HG03460 (cell line): ENCODE data around the gene CEP85.
"Not testable (repeated sequence)": the region's sequence is repeated elsewhere in the genome, so short reads cannot be mapped to it uniquely, and the experiment has no call there.

Experiments
- ATAC-seq: cut with Tn5 transposase; IDR thresholded peaks from one replicate; pipeline ENCODE4 v1.9.1; 2021; ENCODE audit not compliant: unreplicated experiment

CEP85 gene

DNA sequence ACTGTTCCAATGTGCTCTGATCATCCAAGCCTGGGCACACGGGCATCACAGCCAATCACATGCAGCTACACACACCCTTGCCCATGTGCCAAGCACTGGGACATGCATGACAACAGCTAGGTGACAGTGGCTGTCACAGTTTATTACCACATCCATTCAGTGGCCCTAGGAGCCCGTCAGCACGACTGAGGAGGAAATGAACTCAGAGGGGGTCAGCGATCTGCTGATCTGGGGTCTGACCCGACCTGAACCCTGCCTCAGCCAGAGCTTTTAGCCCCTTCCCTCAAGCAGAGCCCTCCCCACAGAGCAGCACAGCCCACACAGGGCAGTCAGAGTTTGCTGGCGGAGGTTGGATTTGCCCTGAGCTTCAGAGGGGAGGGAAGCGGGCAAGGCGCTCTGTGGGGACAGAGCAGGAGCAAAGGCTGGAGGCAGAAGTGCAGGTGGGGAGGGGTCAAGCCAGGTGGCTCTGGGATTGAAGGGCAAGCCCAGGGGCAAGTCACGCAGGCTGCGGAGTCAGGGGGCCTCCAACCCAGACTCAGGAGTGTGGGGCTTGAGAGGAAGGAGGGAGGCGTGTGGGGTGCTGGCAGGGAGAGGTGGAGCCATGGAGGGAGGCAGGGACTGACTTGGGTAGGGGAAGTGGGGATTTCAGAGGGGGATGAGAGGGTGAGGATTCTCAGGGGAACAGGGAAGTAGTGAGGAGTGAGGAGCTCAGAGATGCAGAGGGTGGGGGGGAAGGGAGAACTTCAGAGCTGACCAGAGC is 56.3 kb downstream of the CEP85 start:
- ATAC-seq: no peak

DNA sequence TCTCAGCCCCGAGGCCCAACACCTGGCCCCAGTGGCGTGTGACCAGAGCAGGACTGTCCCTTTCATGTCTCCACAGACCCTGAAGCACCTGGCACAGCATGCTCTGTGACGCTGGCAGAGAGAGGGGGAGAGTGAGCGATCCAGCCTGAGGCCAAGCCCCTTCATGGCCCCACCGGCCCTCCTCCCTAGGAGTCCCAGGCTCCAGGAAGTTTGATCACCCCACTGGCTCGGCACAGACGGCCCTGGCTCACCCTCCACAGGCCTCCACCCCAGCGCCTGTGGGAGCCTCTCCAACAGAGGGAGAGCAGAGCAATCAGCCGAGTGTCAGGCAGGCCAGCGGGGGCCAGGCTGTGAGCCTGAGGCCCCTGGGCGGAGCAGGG is 56.9 kb downstream of the CEP85 start:
- ATAC-seq: no peak

DNA sequence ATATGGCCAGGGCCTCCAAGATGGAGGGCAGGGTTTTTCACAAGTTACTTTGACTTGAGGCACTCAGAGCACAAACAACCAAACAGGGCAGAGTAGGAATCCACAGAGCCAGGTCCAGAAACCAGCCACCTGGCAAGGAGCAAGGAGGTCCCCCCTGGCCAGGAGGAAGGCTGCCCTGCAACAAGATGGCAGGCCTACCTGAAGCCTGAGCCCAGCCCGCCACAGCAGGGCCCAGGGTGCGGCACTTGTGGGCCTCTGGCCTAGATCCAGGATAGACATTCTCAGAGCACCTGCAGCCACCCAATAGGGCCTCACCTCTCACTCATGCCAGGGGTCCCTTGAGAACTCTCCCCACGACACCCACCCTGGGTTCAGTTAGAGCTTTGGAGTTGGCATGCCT is 57.4 kb downstream of the CEP85 start:
- ATAC-seq: no peak

DNA sequence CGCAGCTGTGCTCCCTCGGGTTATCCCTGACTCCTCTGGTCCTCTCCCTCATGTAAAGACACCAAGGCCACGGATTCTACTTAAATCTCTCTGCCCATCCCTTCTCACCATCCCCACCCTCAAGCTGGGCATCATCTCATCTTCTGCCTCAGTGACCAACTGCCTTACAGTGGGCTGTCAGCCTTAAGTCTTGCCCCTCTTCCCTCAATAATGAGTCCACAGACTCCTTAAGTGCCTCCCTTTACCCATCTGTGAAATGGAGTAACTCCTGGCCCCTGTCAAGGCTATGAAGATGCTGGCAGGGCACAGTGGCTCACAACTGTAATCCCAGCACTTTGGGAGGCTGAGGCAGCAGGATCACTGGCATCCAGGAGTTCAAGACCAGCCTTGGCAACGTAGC is 57.9 kb downstream of the CEP85 start:
- ATAC-seq: no peak

DNA sequence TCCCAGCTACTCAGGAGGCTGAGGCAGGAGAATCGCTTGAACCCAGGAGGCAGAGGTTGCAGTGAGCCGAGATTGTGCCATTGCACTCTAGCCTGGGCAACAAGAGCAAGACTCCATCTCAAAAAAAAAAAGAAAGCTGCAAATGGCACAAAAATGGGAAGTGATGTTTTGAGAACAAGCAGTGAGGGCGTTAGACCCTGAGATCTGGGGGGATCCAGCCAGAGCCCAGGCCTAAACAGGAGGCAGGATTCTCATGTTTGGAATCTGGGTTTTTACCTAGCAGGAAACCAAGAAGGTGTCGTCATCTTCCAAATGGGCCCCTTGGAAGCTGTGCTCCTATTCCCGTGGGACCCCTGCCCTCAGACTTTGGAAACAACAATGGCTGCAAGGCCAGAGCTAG is 58.7 kb downstream of the CEP85 start:
- not testable (repeated sequence) for ATAC-seq

DNA sequence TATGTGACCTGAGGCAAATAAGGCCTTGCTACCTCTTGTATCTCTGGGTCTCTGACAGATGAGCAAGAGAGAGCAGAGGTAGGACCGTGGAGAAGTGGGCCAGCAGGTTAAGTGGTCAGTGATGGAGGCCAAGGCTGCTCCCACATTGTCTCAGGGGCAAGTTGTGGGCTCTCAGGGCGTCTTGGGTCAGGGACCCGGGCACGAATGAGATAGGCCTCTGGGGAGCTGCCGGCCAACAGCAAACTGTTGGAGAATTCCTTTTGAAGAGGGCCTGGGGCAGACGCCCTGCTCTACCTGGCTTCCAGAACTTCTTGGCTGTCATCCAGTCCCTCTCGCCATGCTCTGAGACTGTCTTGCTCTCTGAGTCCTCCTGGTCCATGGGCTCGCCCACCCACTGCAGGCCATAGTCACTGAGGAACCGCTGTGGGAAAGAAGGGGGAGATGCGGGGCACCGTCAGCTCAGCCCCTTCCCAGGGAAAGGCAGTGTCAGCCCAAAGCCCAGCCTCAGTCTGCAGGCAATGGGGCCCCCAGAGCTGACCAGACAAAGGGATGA is 60.0 kb downstream of the CEP85 start:
- ATAC-seq: no peak

DNA sequence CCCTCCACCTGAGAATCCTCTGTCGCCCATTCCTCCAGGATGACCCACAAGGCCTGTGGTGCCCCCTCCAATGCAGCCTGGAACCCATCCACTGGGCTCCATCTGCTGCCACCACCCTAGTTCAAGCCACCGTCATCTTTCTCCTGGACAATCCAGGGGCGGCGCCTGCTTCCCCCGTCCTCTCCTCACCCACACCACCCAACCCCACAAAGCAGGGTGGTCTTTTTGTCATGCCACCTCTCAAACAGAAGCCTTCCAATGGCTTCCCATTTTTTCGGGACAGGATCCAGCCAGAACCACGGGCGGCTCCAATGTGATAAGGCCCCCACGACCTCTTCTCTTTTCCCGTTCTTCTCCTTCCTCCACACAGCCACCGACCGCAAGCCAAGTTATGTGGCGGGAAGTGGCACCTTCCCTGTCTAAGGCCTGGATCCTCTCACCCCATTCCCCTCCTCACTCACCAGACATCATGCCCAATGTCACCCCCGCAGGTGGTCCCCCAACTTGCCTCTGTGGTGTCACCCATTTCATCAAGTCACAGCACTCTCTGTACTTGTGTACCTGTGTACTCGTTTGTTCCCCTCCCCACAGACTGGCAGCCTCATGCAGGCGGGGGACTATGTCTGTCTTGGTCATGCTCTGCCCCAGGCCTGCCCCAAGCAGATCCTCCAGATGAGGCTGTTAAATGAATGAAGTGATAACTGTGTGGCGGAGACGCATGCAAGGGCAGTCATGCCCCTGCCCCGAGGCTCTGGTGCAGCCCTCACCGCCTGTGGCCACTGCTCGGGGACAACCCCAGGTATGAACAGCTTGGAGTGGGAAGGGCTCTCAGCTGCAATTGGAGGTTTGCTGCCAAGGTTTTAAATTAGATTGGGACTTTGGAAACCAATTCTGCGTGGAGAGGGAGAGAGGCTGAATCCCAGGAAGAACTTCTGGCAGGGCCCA is 61.5 kb downstream of the CEP85 start:
- no peak for ATAC-seq

DNA sequence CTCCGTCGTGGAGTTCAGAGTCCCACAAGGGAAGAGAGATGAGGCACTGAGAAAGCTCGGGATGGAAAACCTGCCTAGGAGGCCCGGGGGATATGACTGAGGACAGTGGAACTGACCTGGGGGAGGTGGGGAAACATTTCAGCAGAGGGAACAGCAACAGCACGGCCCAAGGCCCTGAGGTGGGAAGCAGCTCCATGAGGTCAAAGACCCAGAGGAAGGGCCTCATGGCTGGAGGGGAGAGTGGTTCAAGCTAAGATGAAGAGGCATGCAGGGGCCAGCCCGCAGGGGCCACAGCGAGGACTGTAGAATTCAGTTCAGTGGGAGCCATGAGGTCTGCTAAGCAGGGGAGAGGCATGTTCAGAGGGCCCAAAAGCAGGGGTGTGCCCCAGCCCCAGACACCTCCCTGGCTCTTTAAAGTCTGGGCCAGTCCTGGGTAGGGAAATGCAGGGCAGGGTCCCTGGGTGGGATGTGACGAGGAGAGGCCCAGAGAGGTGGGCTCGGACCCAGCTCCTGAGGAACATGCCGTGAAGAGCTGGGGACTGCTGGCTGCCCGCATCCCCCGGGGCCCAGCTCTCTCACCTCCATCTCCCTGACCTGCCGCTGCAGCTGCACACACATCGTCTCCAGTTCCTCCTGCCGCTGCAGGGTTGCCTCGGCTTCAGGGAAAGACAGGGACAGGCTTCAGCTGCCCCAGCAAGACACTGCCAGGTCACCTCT is 62.5 kb downstream of the CEP85 start:
- ATAC-seq: no peak

DNA sequence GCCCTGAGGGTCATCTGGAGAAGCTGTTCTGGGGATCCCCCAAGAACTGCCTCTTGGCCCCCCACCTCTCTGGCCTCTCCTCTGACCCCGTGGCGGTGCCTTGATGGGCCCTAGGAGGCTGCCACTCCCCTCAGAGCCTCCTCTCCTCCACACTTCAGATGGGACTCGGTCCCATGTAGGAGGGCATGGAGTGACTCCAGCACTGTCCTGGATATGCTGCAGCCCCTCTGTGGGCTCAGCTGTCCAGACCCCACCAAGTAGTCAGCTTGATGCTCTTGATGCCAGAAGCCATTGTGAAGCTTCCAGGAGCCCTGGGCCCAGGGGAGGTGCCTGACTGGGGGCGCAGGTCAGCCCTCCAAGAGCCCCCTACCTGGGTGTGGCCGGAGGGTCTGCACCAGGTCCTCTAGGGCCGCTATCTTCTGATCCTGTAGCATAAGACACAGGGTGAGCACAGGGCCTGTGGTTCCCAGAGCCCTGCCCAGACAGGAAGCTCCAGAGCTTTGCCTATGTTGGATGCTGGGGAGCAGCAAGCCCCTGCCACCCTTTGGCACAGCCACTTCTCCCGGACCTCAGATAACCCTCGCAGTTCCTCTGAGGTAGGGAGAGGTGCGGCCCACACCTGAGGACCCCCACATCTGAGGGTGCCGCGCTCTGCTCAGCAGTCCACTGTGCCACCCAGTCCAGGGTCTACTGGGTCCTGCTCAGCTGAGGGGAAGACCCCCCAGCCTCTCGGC is 63.2 kb downstream of the CEP85 start:
- no peak for ATAC-seq

DNA sequence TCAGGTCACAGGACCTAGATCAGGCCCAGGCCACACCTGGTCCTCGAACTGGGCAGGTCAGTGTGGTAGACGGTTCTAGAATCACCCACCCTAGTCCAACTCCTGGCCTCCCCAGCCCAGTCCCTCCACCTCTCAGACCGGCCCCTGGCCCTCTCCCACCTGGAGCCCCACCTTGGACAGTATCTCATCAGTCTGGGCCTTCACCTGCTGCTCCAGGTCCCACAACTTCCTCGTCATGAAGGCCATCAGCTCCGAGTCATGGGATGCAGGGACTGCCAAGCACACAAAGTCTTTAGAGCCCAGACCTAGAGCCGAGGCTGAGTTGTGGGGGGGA is 63.8 kb downstream of the CEP85 start:
- no peak for ATAC-seq

DNA sequence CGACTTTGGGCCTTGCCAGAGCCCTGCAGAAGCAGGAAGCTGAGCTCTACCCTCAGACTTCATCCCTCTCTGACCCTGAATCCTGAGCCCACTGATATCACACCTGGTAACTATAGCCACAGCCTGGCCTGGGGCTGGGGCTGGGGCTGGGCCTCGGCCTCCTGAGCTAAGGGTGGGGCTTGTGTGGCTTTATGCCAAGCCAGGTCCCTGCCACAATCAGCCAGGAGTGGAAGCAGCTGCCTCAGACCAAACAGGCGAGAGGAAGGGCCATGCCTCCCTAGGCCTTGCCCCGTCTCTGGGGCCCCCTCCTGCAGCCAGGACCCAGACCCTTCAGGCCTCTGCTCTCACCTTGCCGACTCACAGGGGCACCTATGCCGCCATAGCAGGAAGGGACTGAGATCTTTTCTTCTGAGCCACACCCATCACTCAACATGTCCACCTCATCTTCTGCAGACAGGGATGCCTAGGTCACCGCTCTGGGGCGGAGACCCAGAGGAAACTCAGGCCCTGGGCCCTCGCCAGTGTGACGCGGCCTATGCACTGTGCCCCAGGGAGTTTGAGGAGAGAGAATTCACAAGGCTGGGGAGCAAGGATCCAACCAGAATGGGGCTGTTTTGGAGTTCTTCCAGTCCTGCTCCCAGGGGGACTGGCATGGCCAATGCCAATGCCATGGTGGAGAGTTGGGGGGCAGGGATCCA is 66.7 kb downstream of the CEP85 start:
- ATAC-seq: no peak

DNA sequence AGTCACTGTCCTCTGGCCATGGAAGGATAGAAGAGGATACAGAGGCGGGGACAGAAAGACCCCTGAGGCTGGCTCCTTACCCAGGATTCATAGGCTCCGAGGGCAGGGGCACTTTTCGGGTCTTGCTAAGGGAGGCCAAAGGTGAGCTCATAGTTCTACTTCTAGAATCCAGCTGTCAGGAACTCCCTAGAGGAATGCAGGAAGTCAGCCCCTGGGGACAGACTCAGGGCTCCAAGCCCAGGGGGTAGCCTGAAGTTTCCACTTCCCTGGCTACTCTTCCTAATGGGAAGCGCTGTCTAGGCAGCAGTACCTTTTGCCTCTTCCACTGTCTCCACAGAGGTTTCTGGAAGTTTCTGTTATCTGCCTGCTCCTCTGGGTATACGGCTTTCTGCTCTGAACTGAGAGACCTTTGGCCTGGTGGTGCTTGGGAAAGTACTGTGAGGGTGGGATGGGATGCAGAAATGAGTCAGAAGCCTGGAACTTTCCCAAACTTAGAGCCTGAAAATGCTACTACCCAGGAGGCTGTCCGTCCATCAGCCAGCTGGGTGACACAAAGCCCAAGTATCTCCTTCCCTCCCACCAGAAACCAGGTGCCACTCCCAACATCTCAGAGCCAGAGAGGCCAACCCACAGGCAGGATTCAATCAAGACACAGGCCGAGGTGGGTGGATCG is 68.9 kb downstream of the CEP85 start:
- ATAC-seq: no peak

DNA sequence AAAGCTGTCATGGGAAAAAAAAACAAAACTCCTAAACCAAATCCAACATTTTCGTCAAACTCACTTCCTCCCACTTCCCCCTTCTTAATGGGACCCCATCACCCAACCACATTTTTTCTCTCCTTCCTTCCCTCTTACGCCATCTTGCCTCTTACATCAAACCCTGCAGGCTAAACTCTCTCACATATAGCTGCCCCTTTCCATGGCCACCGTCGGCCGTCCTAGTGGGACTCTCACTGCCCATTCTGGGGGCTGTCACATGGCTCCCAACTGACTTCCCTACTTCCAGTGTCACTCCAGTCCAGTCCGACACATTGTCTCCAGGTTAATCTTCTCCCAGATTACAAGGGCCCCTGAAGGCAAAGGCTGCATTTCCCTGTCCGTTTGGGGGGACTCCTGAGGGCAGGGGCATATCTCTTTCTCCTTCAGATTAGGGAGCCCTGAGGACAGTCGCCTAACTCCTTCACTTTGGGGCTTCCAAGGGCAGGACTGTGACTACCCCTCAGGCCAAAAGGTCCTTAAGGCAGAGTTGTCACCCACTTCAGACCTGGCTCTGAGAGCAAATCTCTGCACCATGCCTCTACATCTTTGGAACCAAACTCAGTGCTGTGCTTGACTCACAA is 71.8 kb downstream of the CEP85 start:
- peak; percentile 13 for ATAC-seq

DNA sequence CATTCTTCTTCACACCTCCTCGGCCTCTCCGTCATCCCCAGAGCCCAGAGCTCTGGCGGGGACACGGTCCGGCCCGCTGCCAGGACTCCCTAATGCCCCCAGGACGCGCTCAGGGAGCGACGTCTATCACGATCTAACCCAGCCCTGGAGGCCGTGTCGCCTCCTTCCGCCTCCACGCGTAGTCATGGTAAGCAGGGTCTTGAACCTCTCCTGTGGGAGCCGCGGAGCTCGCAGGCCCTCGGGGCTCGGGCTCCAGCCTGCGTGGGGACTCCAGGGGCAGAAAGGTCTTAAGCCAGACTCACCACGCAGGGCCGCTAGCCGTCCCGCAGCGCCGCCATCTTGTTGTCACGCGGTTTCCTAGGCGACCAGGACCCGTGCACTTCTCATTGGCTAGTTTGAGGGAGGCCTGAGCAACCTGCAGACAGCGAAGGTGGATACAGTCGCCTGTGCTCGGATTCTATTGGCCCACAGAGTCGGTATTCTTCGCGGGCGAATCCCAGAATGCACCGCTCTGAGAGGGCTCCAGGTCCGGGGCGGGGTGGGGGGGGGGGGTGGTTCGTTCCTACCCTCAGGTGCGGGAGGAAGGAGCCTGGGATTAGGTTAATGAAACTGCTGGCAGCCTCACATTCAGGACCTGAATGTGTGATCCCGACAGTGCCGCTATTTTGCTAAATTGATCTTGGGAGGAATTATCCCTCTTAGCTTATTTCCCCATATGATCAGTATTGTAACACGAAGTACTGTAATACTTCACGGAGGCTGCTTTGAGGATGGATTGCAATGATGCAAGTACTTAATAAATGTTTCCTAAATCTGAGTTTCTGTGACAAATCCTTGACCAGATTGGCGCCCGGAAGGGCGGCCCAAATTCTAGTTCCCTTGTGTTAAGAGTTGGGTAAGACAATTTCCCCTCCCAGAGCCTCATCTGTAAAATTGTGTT is 72.6 kb downstream of the CEP85 start, which contains the start of gene UBXN11:
Gene UBXN11, minus strand, starts transcription at position 347 of the 940 bp plus-strand sequence. CDS start 3,753 bp downstream, outside the sequence.
- peak; percentile 98 for ATAC-seq

DNA sequence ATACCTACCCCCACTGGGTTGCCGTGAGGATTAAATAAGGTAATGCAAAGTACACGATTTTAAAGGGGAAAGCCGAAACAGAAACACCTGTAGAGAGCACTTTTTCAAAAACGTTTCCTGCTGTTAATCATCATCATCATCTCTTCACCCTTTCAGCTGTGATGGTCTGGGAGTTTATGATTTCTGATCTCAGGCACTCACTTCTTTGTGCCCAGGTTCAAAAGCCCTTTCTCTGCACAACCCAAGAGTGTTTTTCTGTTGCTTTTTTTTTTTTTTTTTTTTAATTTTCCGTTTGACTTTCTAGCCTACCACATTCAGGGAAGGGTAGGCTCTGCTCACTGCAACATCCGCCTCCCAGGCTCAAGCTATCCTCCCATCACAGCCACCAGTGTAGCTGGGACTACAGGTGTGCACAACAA is 73.4 kb downstream of the CEP85 start:
- no peak for ATAC-seq

DNA sequence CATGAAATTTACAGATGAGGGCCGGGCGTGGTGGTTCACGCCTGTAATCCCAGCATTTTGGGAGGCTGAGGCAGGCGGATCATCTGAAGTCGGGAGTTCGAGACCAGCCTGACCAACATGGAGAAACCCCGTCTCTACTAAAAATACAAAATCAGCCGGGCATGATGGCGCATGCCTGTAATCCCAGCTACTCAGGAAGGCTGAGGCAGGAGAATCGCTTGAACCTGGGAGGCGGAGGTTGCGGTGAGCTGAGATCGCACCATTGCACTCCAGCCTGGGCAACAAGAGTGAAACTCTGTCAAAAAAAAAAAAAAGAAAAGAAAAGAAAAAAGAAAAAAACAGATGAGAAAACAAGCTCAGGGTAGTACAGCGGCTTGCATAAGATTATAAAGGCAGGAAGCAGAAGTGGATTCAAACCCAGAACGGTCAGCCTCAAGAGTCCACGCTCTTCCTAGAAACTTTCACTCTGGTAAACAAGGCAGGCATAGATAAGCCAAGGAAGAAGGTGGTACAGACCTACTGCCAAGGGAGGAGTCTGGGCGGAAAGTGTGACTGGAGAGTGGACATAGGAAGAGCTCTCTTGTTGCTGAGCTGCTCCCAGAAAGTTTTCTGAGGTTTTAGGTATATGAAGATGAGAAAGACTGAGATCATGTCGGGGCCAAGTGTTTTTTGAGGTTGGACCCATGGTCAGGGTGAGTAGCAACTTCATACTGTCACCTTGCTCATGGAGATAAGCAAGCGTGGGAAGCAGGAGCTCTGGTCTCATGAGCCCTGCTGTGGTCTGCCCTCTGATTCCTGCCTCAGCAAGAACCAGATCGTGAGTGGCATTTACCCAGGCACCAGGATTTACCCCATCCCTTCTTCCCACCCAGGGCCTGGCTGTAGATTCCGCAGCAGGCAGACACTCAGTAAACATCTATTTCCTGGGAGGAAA is 74.2 kb downstream of the CEP85 start:
- ATAC-seq: not testable (repeated sequence)

DNA sequence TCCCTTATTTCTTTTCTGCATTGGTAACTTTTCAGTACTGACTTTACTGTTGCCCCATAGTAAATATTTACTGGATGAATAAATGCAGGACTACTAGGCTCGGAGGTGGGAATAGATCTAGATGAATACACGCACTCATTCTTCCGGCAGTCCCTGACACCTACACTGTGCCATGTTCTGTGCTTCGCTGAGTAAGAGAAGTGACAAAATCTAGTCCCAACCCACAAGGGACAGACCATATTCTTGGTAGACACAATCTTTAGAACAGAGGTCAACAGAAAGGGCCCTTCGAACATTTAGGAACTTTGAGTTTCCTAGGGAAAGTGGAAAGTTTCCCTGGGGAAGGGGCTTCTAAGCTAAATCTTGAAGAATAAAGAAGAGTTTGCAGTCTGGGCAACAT is 80.5 kb downstream of the CEP85 start:
- no peak for ATAC-seq
